ENCODE data around the gene ADCY7. TPM values are rescaled to one million over a fixed set of nuclear protein-coding genes. Genes with fewer than 3 reads are reported as not detected.

Gene ADCY7
- total and polyA plus RNA-seq, 4 donors, result 4.0 to 75.8 (median 20.2) TPM

GRCh38 chr16:50269061-50269705, 2.8 kb downstream of the ADCY7 start:
- H3K4me3 ChIP-seq (ENCODE audit: low read length in 2 of 2), result no peak overlapping the region
- no peaks in the 10 kb centered on the region for H3K9me3 ChIP-seq (ENCODE audit: control insufficient read depth, low read length)
- intact Hi-C loops (cut with DNase I), result loop anchor here in 1 of 2 donors (10.0 kb wide), 1 partner anchor 246 kb away; no protein-coding TSS in a partner anchor
- no peak for ATAC-seq (ENCODE audit: low FRiP score)
- 96 to 98% methylated on average over 13 of the region's 13 CpGs for WGBS, 2 donors
- no peaks in the 10 kb centered on the region for H3K27me3 ChIP-seq (ENCODE audit: control insufficient read depth in 1 of 2, insufficient read depth in 2 of 2, low read length in 1 of 2)
- DNase-seq, result peak; percentile 34 to 61
- no peak overlapping the region for H3K27ac ChIP-seq (ENCODE audit: low read depth in 1 of 2, low read length in 2 of 2)
- H3K4me1 ChIP-seq (ENCODE audit: control insufficient read depth in 1 of 2, insufficient read depth in 2 of 2, low read length in 2 of 2), result no peaks in the 10 kb centered on the region
- no peaks in the 10 kb centered on the region for H3K36me3 ChIP-seq (ENCODE audit: control insufficient read depth in 1 of 2, insufficient read depth in 2 of 2, low read length in 1 of 2)

- Histone ChIP-seq H3K4me3 (ENCODE audit: low read length in 2 of 2) (no peak overlapping the region), H3K27ac (ENCODE audit: low read depth in 1 of 2, low read length in 2 of 2) (no peak overlapping the region), H3K9me3 (ENCODE audit: control insufficient read depth, low read length) (no peaks in the 10 kb centered on the region), H3K4me1 (ENCODE audit: control insufficient read depth in 1 of 2, insufficient read depth in 2 of 2, low read length in 2 of 2) (no peaks in the 10 kb centered on the region), H3K36me3 (ENCODE audit: control insufficient read depth in 1 of 2, insufficient read depth in 2 of 2, low read length in 1 of 2) (no peaks in the 10 kb centered on the region), H3K27me3 (ENCODE audit: control insufficient read depth in 1 of 2, insufficient read depth in 2 of 2, low read length in 1 of 2) (no peaks in the 10 kb centered on the region)
- peak; percentile 32 to 37 for DNase-seq
- WGBS, 2 donors, result 88% methylated on average over 12 of the region's 12 CpGs
- intact Hi-C loops (cut with DNase I), result loop anchor here in 1 of 2 donors (10.0 kb wide), 1 partner anchor 245 kb away; no protein-coding TSS in a partner anchor
- no peak for ATAC-seq (ENCODE audit: low FRiP score)
Observed at GRCh38 chr16:50269769-50270509, 3.6 kb downstream of the ADCY7 start.

- H3K4me3 ChIP-seq (ENCODE audit: low read length in 2 of 2), result no peak overlapping the region
- H3K9me3 ChIP-seq (ENCODE audit: control insufficient read depth, low read length), result no peaks in the 10 kb centered on the region
- no peaks in the 10 kb centered on the region for H3K36me3 ChIP-seq (ENCODE audit: control insufficient read depth in 1 of 2, insufficient read depth in 2 of 2, low read length in 1 of 2)
- no peak overlapping the region for H3K27ac ChIP-seq (ENCODE audit: low read depth in 1 of 2, low read length in 2 of 2)
- DNase-seq, result peak; percentile 42 to 60
- intact Hi-C loops (cut with DNase I), result no loop called here
- no peaks in the 10 kb centered on the region for H3K4me1 ChIP-seq (ENCODE audit: control insufficient read depth in 1 of 2, insufficient read depth in 2 of 2, low read length in 2 of 2)
- ATAC-seq (ENCODE audit: low FRiP score), result no peak
- WGBS, 2 donors, result 95 to 97% methylated on average over 13 of the region's 13 CpGs
- H3K27me3 ChIP-seq (ENCODE audit: control insufficient read depth in 1 of 2, insufficient read depth in 2 of 2, low read length in 1 of 2), result no peaks in the 10 kb centered on the region
Observed at GRCh38 chr16:50270510-50271147, 4.3 kb downstream of the ADCY7 start.

- intact Hi-C loops (cut with DNase I), result no loop called here
- DNase-seq (peak; percentile 25 to 67), ATAC-seq (ENCODE audit: low FRiP score) (no peak)
- no peak overlapping the region for H3K27ac ChIP-seq (ENCODE audit: low read depth in 1 of 2, low read length in 2 of 2)
- WGBS, 2 donors, result 92 to 94% methylated on average over 15 of the region's 15 CpGs
- H3K4me1 ChIP-seq (ENCODE audit: control insufficient read depth in 1 of 2, insufficient read depth in 2 of 2, low read length in 2 of 2), result no peaks in the 10 kb centered on the region
- H3K27me3 ChIP-seq (ENCODE audit: control insufficient read depth in 1 of 2, insufficient read depth in 2 of 2, low read length in 1 of 2), result no peaks in the 10 kb centered on the region
- H3K9me3 ChIP-seq (ENCODE audit: control insufficient read depth, low read length), result no peaks in the 10 kb centered on the region
- no peak overlapping the region for H3K4me3 ChIP-seq (ENCODE audit: low read length in 2 of 2)
- H3K36me3 ChIP-seq (ENCODE audit: control insufficient read depth in 1 of 2, insufficient read depth in 2 of 2, low read length in 1 of 2), result no peaks in the 10 kb centered on the region
Observed at GRCh38 chr16:50271148-50272041, 5.0 kb downstream of the ADCY7 start.

- no peaks in the 10 kb centered on the region for H3K4me1 ChIP-seq (ENCODE audit: control insufficient read depth in 1 of 2, insufficient read depth in 2 of 2, low read length in 2 of 2)
- peak; percentile 49 to 51 for DNase-seq
- no peak overlapping the region for H3K4me3 ChIP-seq (ENCODE audit: low read length in 2 of 2)
- no peak overlapping the region for H3K27ac ChIP-seq (ENCODE audit: low read depth in 1 of 2, low read length in 2 of 2)
- intact Hi-C loops (cut with DNase I), result no loop called here
- 88 to 92% methylated on average over 7 of the region's 7 CpGs for WGBS, 2 donors
- ATAC-seq (ENCODE audit: low FRiP score), result no peak
- H3K9me3 ChIP-seq (ENCODE audit: control insufficient read depth, low read length), result no peaks in the 10 kb centered on the region
- H3K27me3 ChIP-seq (ENCODE audit: control insufficient read depth in 1 of 2, insufficient read depth in 2 of 2, low read length in 1 of 2), result no peaks in the 10 kb centered on the region
- no peaks in the 10 kb centered on the region for H3K36me3 ChIP-seq (ENCODE audit: control insufficient read depth in 1 of 2, insufficient read depth in 2 of 2, low read length in 1 of 2)
Observed at GRCh38 chr16:50272111-50272571, 5.8 kb downstream of the ADCY7 start.

GRCh38 chr16:50272687-50273381, 6.5 kb downstream of the ADCY7 start:
- Histone ChIP-seq H3K36me3 (ENCODE audit: control insufficient read depth in 1 of 2, insufficient read depth in 2 of 2, low read length in 1 of 2) (no peaks in the 10 kb centered on the region), H3K9me3 (ENCODE audit: control insufficient read depth, low read length) (no peaks in the 10 kb centered on the region), H3K27me3 (ENCODE audit: control insufficient read depth in 1 of 2, insufficient read depth in 2 of 2, low read length in 1 of 2) (no peaks in the 10 kb centered on the region), H3K27ac (ENCODE audit: low read depth in 1 of 2, low read length in 2 of 2) (no peak overlapping the region), H3K4me3 (ENCODE audit: low read length in 2 of 2) (no peak overlapping the region), H3K4me1 (ENCODE audit: control insufficient read depth in 1 of 2, insufficient read depth in 2 of 2, low read length in 2 of 2) (no peaks in the 10 kb centered on the region)
- WGBS, 2 donors, result 95 to 98% methylated on average over 5 of the region's 5 CpGs
- intact Hi-C loops (cut with DNase I), result no loop called here
- DNase-seq (peak in 1 of 2 donors; percentile 45), ATAC-seq (ENCODE audit: low FRiP score) (no peak)

- ATAC-seq (ENCODE audit: low FRiP score) (no peak), DNase-seq (peak in 1 of 2 donors; percentile 42)
- Histone ChIP-seq H3K9me3 (ENCODE audit: control insufficient read depth, low read length) (no peaks in the 10 kb centered on the region), H3K27ac (ENCODE audit: low read depth in 1 of 2, low read length in 2 of 2) (no peak overlapping the region), H3K4me1 (ENCODE audit: control insufficient read depth in 1 of 2, insufficient read depth in 2 of 2, low read length in 2 of 2) (no peaks in the 10 kb centered on the region), H3K36me3 (ENCODE audit: control insufficient read depth in 1 of 2, insufficient read depth in 2 of 2, low read length in 1 of 2) (no peaks in the 10 kb centered on the region), H3K27me3 (ENCODE audit: control insufficient read depth in 1 of 2, insufficient read depth in 2 of 2, low read length in 1 of 2) (no peaks in the 10 kb centered on the region), H3K4me3 (ENCODE audit: low read length in 2 of 2) (no peak overlapping the region)
- 93 to 94% methylated on average over 2 of the region's 2 CpGs for WGBS, 2 donors
- intact Hi-C loops (cut with DNase I), result no loop called here
Observed at GRCh38 chr16:50273382-50273690, 7.0 kb downstream of the ADCY7 start.

- intact Hi-C loops (cut with DNase I), result no loop called here
- Histone ChIP-seq H3K9me3 (ENCODE audit: control insufficient read depth, low read length) (no peaks in the 10 kb centered on the region), H3K27me3 (ENCODE audit: control insufficient read depth in 1 of 2, insufficient read depth in 2 of 2, low read length in 1 of 2) (no peaks in the 10 kb centered on the region), H3K27ac (ENCODE audit: low read depth in 1 of 2, low read length in 2 of 2) (no peak overlapping the region), H3K4me1 (ENCODE audit: control insufficient read depth in 1 of 2, insufficient read depth in 2 of 2, low read length in 2 of 2) (no peaks in the 10 kb centered on the region), H3K4me3 (ENCODE audit: low read length in 2 of 2) (no peak overlapping the region), H3K36me3 (ENCODE audit: control insufficient read depth in 1 of 2, insufficient read depth in 2 of 2, low read length in 1 of 2) (no peaks in the 10 kb centered on the region)
- WGBS, 2 donors, result 89 to 91% methylated on average over 13 of the region's 13 CpGs
- peak; percentile 66 to 68 for DNase-seq
- ATAC-seq (ENCODE audit: low FRiP score), result peak; percentile 15
Observed at GRCh38 chr16:50273888-50274325, 7.6 kb downstream of the ADCY7 start.

All from aorta (tissue), 5 donors.